Activated gamma-delta T cell treated with anti-CD3 and anti-CD28 coated beads, Interleukin-2, amount 50 U/mL, for 16 hours (primary cell): ENCODE data around the gene C1orf159.

Source experiments
- DNase-seq: peaks from one replicate; pipeline ENCODE4 v3.0.0-alpha.2; 2020; ENCODE audit warnings: low read depth

C1orf159 gene

GRCh38 chr1:1038694-1039093 is 77.2 kb downstream of the C1orf159 start:
- no peak for DNase-seq

- DNase-seq: no peak
These were observed 78.2 kb downstream of the C1orf159 start for GRCh38 chr1:1037366-1038327.

GRCh38 chr1:1035291-1035943 is 80.5 kb downstream of the C1orf159 start:
- no peak for DNase-seq

GRCh38 chr1:1034439-1034781 is 81.5 kb downstream of the C1orf159 start:
- no peak for DNase-seq

GRCh38 chr1:1033731-1034438 is 82.0 kb downstream of the C1orf159 start:
- no peak for DNase-seq

GRCh38 chr1:1033009-1033587 is 82.8 kb downstream of the C1orf159 start:
- peak; percentile 77 for DNase-seq

- no peak for DNase-seq
These were observed 83.5 kb downstream of the C1orf159 start for GRCh38 chr1:1032424-1032823.
